SIG-M5 treated with dmso at 0.1 percent for 504 hours (cell line): ENCODE measurements around the gene PRAMEF14.
"Not testable (repeated sequence)": the region's sequence is repeated elsewhere in the genome, so short reads cannot be mapped to it uniquely, and the experiment has no call there.

Experiments used
- DNase-seq: peaks from one replicate; lab custom pipeline; 2025; ENCODE audit not compliant: unreplicated experiment; lab: John Stamatoyannopoulos, UW

PRAMEF14 gene

DNA sequence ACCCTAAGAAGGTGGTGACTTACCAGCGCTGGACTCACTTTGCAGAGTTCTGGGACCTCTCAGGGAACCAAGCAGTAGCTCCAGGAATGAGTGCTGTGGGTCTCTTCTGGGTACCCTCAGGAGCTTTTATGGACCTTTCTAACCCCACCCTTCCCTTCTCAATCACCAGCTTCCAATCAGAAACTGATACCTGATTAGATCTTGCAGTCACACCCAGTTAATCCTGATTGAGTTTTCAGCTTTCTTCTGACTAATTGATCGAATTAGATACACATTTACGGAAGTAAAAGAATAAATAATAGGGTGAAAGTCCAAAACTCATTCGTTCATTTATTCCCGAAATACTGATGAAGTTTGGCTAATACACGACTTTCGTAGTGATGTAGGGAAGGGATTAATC is at the start of gene PRAMEF14:
Gene PRAMEF14, minus strand, starts transcription at position 101 of the 400 bp plus-strand sequence. CDS start 1,820 bp downstream, outside the sequence.
- DNase-seq, result not testable (repeated sequence)

DNA sequence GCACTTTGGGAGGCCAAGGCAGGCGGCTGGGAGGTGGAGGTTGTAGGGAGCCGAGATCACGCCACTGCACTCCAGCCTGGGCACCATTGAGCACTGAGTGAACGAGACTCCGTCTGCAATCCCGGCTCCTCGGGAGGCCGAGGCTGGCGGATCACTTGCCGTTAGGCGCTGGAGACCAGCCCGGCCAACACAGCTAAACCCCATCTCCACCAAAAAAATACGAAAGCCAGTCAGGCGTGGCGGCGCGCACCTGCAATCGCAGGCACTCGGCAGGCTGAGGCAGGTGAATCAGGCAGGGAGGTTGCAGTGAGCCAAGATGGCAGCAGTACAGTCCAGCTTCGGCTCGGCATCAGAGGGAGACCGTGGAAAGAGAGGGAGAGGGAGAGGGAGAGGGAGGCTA is 48.4 kb upstream of the PRAMEF14 start:
- not testable (repeated sequence) for DNase-seq

GRCh38 chr1:13394761-13395160 is 47.8 kb upstream of the PRAMEF14 start:
- DNase-seq, result not testable (repeated sequence)

- DNase-seq, result not testable (repeated sequence)
Observed at GRCh38 chr1:13393004-13393403, 46.1 kb upstream of the PRAMEF14 start.

GRCh38 chr1:13389332-13389731 is 42.4 kb upstream of the PRAMEF14 start, which contains the start of gene PRAMEF17:
TSS of gene PRAMEF17 (plus strand) at chr1:13389632. CDS start at chr1:13389658, 26 bp downstream.
- DNase-seq, result not testable (repeated sequence)

DNA sequence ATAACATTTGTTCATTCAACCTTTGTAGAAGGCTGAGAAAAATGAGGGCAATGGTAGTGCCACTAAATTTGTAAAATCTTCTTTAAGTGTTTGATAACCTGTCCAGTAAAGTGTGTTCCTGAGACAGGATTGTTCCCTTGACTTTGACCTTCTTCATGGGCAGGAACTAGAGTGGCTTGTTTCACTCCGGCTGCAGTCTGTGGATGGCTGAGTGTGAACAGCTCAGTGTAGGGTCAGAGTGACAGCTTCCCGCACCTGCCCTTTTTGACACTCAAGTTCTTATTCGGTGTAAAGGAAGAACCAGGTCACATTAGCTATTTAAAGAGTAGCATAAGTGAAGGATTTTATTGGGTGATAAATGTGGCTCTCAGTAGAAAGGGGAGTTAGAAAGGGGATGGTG is 33.4 kb upstream of the PRAMEF14 start:
- not testable (repeated sequence) for DNase-seq

- not testable (repeated sequence) for DNase-seq
Observed at GRCh38 chr1:13378983-13379382, 32.0 kb upstream of the PRAMEF14 start.

DNA sequence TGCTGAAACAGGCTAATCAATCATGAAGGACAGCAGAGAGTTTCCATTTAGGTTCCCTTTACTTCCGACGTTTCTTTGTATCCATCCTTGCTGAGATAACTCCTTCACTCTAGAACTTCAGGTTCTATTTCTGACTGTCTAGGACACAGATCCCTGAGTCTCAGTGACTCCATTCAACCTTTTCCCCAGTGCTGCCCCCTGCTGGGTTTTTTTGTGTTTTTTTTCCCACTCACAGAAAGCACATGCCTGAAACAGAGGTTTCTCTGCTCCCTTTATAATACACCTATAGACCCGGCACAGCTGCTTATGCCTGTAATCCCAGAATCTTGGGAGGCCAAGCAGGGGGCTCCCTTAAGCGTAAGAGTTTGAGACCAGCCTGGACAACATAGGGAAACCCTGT is 21.6 kb upstream of the PRAMEF14 start:
- not testable (repeated sequence) for DNase-seq

- DNase-seq, result not testable (repeated sequence)
Observed at GRCh38 chr1:13366536-13366935, 19.6 kb upstream of the PRAMEF14 start.

GRCh38 chr1:13364928-13365327 is 18.0 kb upstream of the PRAMEF14 start:
- not testable (repeated sequence) for DNase-seq

GRCh38 chr1:13362364-13362763 is 15.4 kb upstream of the PRAMEF14 start:
- not testable (repeated sequence) for DNase-seq

DNA sequence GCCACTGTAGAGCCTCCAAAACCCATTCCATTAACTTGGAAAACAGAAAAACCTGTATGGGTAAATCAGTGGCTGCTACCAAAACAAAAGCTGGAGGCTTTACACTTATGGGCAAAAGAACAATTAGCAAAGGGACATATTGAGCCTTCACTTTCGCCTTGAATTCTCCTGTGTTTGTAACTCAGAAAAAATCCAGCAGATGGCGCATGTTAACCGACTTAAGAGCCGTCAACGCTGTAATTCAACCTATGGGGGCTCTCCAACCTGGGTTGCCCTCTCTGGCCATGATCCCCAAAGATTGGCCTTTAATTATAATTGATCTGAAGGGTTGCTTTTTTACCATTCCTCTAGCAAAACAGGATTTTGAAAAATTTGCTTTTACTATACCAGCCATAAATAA is 9.8 kb upstream of the PRAMEF14 start:
- peak; percentile 32 for DNase-seq

DNA sequence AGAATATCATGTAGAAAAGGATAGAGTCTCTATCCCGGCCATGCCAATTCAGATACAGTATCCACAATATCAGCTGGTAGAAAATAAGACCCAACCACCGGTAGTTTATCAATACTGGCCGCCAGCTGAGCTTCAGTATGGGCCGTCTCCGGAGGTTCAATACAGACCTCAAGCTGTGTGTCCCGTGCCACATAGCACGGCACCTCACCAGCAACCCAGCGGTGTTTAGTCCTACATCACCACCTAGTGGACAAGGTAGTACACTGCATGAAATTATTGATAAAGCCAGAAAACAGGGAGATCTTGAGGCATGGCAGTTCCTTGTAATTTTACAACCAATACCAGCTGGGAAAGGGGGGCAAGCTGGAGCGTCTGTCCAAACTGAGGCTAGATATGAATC is 7.5 kb upstream of the PRAMEF14 start:
- not testable (repeated sequence) for DNase-seq

- DNase-seq, result not testable (repeated sequence)
Observed at GRCh38 chr1:13353476-13353875, 6.5 kb upstream of the PRAMEF14 start.

DNA sequence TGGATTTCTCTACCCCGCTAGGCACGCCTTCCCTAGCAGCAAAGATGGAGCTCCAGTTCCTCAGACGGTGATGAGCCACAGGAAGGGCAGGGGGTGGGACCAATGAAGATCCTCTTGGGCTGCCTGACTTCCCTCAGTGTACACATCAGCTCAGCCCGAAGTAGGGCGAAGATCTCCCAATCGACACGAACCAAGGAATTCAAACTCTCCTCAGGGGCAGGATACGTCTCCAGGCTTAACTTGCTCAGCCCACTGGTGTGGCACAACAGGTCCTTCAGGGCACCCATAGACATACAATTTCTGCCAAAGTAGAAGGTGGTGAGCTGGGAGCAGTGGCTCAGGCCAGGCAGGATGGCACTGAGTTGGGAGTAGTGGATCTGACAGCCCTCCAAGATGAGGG is 4.4 kb downstream of the PRAMEF14 start:
- DNase-seq, result not testable (repeated sequence)

- DNase-seq, result not testable (repeated sequence)
Observed at GRCh38 chr1:13315281-13315680, 31.7 kb downstream of the PRAMEF14 start, which contains the start of gene PRAMEF15. TSS of gene PRAMEF15 (plus strand) at chr1:13315581. CDS start at chr1:13318408, 2,827 bp downstream.

GRCh38 chr1:13303239-13303638 is 43.7 kb downstream of the PRAMEF14 start, which contains the start of gene PRAMEF33:
TSS of gene PRAMEF33 (plus strand) at chr1:13303539. CDS start at chr1:13305955, 2,416 bp downstream.
- not testable (repeated sequence) for DNase-seq

- DNase-seq, result not testable (repeated sequence)
Observed at GRCh38 chr1:13302197-13302596, 44.7 kb downstream of the PRAMEF14 start.

DNA sequence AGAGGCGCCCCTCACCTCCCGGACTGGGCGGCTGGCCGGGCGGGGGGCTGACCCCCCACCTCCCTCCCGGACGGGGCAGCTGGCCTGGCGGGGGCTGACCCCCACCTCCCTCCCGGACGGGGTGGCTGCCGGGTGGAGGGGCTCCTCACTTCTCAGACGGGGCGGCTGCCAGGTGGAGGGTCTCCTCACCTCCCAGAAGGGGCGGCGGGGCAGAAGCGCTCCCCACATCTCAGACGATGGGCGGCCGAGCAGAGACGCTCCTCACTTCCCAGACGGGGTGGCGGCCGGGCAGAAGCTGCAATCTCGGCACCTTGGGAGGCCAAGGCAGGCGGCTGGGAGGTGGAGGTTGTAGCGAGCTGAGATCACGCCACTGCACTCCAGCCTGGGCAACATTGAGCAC is 48.2 kb downstream of the PRAMEF14 start:
- not testable (repeated sequence) for DNase-seq

DNA sequence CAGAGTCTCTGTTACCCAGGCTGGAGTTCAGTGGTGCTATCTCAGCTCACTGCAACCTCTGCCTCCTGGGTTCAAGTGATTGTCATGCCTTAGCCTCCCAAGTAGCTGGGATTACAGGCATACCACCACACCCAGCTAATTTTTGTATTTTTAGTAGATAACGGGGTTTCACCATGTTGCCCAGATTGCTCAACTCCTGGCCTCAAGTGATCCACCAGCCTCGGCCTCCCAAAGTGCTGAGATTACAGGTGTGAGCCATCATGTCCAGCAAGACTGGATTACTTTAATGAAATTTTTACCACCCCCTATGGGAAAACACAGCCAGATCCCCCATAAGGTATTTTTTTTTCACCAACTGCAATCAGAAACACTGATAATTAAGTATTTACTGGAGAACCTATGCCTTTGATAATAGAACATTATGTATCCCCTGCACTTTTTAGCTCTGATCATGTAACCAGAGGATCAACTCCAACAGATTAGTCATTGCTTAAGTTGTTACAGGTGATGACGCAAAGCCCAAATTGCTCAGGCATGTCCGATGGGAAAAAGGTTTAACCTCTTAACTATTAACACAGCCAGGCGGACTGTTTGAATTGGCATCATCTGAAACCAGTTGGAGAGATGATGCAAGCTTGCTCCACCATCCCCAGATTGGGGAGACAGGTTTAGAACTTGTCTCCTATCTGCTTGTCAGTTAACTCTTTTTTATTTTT is 49.6 kb downstream of the PRAMEF14 start:
- DNase-seq, result not testable (repeated sequence)
